GM13976 (cell line): ENCODE measurements around the gene ITPR1.
A peak's percentile ranks its signal among the peaks of the same experiment; 100 is the strongest.

Experiments used
- DNase-seq: peaks from one replicate; pipeline ENCODE4 v3.0.0; 2012; ENCODE audit warnings: low spot score
- CTCF ChIP-seq: IDR thresholded peaks from 2 replicates; pipeline ENCODE4 v1.5.1; 2012; ENCODE audit warnings: borderline replicate concordance, mild to moderate bottlenecking; ENCODE audit not compliant: insufficient read depth; ENCODE audit errors: extremely low read depth, missing control alignments, control extremely low read depth
- in situ Hi-C: fragments of 300-500 bp; cut with MboI; formaldehyde crosslinking; loops from one replicate; pipeline ENCODE4 v1.12.0; 2022; ENCODE audit warnings: low sequenced_read_pairs, mixed read lengths, inconsistent platforms; ENCODE audit not compliant: unreplicated experiment

ITPR1 gene

DNA sequence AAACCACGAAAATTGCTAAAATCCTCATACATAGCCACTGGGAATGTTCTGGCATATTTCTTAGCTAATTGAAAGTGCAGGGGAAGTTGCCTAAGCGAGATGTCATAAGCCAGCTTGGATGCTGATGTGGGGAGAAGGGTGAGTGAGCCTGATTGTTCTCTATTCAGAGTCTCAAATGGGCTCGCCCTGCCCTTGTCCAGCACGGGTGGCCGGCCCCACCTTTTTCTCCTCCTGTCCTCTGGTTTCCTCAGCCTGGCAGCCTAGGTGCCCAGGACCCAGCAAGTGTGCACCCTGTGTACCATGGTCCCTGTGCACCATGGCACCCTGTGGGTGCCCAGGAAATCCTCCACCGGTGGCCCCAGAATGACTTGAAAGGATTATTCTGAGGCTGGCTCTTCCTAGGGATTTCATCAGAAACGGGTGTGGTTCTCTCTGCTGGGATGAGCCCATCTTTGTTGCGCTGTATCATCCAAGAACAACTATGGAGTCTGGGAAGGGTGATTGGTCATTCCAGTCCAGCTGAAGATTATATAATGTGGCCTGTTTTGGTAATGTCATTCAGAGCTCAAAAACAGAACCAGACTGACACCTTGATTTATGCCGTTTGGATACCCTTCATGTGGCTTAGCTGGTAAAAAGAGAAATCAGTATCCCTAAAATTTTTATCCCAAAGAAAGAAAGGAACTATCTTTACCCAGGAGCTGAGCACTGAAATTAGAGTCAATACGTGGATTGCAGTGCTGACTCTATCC is 335.3 kb downstream of the ITPR1 start:
- DNase-seq: no peak
- in situ Hi-C loops: no loop called here
- no peak for TF ChIP-seq CTCF

DNA sequence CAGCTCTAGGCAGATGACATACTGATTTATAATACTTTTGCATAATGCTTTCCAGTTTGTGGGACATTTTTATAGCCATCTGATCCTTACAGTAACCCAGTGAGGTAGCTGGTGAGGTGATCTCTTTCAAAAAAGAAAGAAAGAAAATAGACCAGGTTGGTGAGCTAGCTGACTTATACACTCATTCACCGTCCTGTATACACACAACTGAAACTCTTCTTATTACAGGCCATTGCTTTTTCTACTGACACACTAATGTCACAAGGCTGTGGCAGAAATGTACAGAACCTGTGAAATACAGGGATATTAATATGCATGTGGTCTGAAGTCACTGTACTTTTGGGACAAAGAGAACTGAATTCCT is 335.9 kb downstream of the ITPR1 start:
- in situ Hi-C loops: no loop called here
- DNase-seq: peak; percentile 62

GRCh38 chr3:4830586-4830914 is 337.4 kb downstream of the ITPR1 start:
- no peak for DNase-seq
- no peak for TF ChIP-seq CTCF
- in situ Hi-C loops: loop anchor here (10.0 kb wide), 1 partner anchor 144 kb away; the partner anchor contains the start of gene BHLHE40

More for the DNA sequence above, 335.9 kb downstream of the ITPR1 start:
- no peak for TF ChIP-seq CTCF

- no peak for TF ChIP-seq CTCF
- in situ Hi-C loops: loop anchor here (10.0 kb wide), 1 partner anchor 143 kb away; the partner anchor contains the start of gene BHLHE40
- no peak for DNase-seq
Observed at GRCh38 chr3:4831580-4831950, 338.4 kb downstream of the ITPR1 start.

DNA sequence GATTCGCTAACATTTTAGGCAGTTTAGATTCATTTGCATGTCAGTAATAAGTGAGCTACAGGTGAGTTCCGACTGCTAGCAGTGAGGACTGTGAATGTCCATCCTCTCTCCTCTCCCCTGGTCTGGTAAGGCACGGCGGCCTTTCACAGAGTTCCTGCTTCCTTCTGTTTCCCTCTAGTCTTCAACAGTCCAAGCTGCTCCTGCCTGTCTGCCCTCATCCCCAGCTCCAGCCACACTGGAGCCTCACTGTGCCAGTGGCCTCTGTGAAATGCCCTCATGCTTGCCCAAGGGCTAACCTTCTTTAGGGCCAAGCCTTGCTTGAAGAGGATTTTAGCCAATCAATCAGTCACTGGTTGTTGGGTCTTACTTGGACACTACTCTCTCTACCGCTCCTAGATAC is 340.3 kb downstream of the ITPR1 start:
- in situ Hi-C loops: loop anchor here (10.0 kb wide), 1 partner anchor 141 kb away; the partner anchor contains the start of gene BHLHE40
- TF ChIP-seq CTCF: no peak
- DNase-seq: no peak

DNA sequence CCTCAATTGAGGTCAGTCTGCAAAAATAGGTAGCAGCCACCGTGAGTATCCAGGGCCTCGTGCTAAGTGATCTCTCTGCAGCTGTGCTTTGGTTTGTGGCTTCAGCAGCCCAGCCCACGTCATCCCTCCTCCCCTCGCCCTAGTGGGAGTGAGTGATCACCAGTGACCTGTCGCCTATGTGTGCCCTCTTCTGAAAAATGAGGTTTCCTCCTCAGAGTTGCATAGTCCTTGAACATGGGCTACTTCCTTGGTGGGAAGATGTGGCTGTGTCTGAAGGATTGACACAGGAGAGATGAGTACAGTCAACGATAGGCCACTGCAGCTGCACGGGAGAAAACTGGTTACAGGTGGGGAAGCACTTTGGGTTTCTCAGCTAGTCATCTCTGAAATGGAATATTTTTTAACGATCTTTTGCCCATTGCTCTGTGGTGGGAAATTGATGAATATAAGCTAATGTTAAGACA is 341.3 kb downstream of the ITPR1 start:
- no peak for TF ChIP-seq CTCF
- in situ Hi-C loops: loop anchor here (10.0 kb wide), 1 partner anchor 140 kb away; the partner anchor contains the start of gene BHLHE40
- DNase-seq: peak; percentile 64
